Parietal lobe (tissue), 1 donor: Measurements from ENCODE around the gene GJA8. TPM values are rescaled to one million over a fixed set of nuclear protein-coding genes. Genes with fewer than 3 reads are reported as not detected.

ENCODE experiments used
- total RNA-seq: library from RNA; depleted of rRNA; stranded (reverse); fragments of >200 nt; gene quantifications from one replicate; pipeline ENCODE4 v1.2.3, GENCODE V29; 2014

GJA8 gene
- not detected for total RNA-seq

DNA sequence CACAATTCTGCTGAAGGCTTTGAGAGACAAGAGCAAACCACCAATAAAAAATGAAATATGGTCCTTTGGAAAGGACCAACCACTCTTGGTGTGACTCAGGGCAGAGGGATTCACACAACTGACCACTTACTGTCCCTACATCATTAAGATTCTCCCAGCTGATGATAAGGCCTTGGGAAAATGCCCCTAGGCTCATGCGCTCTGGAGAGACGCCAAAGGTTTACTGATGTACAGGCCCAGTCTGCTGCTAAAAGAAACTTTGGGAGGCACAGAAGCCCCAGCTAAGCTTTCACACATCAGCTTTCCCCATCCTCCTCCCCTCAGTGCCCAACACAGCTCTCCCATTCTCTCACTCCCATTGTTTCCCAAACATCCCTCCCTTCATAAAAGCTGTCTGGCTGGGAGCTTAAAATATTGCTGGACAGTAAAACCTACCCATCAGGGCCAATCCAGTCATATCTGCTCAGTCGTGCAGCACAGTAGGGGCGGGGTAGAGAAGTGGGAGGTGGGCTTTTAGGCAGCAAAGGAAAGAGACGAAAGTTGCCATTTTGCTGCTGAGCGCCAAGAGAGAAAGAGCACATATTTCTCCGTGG, at the start of gene GJA8:
GJA8 (plus strand) TSS at position 543 of the 593 bp plus-strand sequence. CDS start 5,161 bp downstream, outside the sequence.

DNA sequence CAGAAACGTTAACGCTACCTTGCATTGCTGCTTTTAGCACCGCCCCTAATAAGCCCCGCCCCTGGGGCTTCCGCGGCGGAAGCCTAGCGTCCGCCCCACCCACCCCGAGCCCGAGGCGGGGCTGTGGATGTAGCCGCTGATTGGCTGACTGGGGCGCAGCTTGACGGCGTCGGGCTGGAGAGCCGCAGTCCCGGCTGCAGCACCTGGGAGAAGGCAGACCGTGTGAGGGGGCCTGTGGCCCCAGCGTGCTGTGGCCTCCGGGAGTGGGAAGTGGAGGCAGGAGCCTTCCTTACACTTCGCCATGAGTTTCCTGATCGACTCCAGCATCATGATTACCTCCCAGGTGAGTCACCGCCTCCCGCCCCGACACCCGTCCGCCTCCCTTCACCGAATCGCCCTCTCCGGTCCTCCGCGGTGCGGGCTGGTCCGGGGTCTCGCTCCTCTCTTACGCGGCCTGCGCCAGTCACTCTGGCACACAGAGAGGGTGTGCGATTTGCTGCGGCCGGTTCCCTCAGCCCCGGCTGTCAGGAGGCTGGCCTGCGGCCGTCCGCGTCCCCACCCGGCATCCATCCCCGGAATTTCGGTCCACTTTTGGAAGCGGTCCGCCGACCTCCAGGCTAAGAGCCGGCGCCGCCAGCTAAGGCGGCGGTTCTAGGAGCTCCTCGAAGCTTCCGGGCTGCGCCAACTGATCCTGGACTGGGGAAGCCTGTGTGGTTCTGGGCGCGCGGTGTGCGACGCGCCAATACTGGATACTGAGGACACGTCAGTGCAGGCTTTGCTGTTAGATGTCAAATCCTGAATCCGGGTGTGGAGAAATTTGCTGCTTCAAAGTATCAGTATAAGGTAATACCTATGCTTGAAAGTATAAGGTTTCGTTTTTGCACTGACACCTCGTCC, 25.9 kb downstream of the GJA8 start, which contains the start of gene GPR89B:
GPR89B (plus strand) TSS at position 185 of the 897 bp plus-strand sequence; CDS start at position 302, 117 bp downstream.

Other genes starting within 250 kb of the GJA8 start
- gene ACP6, start 232.3 kb upstream of the GJA8 start, total RNA-seq = 23.5 TPM
- 0.94 TPM for gene GJA5, start 142.2 kb upstream of the GJA8 start, total RNA-seq
- gene GPR89B, start 25.6 kb downstream of the GJA8 start, total RNA-seq = 44.8 TPM
- gene NBPF11, start 249.5 kb downstream of the GJA8 start, total RNA-seq = 21.6 TPM